NOMO-1 treated with DMSO at 0.1 percent for 48 hours (cell line): Measurements from ENCODE around the gene EYA2.
A peak's percentile ranks its signal among the peaks of the same experiment; 100 is the strongest.

Experiments used
- DNase-seq: peaks from one replicate; lab custom pipeline; 2025; ENCODE audit not compliant: unreplicated experiment; lab: John Stamatoyannopoulos, UW

Gene EYA2

DNA sequence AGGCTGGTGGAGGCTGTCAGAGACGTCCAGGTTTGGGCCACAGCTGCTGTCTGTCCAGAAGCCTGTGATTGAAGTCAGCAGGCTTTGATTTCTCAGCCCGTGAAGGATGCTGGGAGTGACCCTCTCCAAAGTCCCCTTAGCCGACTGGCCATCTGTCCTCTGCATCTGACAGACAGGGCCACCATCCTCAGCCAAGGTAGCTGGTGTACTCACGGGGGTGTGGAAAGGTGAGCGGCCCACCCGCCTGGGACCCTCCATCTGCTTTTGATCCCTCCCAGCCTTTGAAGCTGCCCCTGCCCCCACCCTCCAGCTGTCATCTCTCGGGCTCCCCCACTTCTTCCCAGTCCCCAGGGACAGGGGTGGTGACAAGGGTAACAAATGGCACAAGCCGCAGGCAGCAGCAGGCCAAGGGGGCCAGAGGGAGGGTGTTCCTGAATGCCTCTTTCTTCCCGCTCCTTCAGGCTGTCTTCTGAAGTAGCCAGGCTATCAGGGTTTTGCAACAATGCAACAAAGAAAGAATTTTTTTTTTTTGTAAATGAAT, 84.4 kb downstream of the EYA2 start:
- DNase-seq: no peak

DNA sequence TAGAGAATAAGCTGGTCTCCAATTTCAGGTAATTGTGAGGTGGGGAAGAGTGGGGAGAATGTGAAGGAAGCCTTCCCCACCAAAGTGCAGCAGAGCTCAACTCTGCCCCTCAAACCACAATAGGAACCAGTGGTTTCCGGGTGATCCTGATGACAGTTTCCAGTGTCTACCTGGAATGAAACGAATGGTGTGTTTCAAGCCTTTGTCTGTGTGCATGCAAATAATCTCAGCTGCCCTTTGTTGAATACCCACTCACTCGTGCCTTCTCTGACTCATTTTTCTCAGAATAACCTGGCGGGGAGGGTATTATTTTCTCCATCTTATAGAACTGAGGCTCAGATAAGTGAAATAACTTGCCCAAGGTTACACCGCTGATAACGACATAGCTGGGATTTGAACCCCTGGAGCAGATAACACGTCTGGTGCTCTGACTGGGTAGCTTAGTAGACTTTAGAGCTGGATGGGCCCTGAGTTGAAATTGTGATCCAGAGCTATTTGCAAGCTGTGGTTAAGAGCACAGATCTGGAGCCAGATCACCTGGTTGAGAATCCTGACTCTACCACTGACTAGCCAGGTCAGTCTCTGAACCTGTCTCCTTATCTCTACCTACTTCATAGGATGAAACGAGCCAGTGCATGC, 85.1 kb downstream of the EYA2 start:
- DNase-seq: no peak

GRCh38 chr20:46981184-46981583, 86.5 kb downstream of the EYA2 start:
- DNase-seq: no peak

DNA sequence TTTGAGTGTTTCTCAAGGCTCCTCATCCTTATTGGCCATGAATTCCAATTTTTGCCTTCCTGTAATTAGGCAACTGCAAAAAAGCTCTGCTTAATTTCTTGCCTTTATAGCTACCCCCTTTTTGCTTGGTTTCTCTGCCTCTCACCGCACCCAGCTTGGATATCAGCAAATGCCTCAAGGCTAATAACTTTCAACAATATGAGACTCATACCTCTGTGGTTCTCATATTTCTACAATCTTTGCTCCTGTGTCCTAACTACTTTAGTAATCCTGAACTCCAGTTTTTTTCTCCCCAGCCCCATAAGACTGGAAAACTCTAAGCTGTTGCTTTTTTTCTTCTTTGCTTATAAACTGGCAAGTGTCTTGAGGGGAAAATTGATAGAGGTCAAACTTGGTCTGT, 88.8 kb downstream of the EYA2 start:
- no peak for DNase-seq

GRCh38 chr20:46984405-46984804, 89.8 kb downstream of the EYA2 start:
- DNase-seq: no peak

GRCh38 chr20:46985250-46985649, 90.6 kb downstream of the EYA2 start:
- DNase-seq: no peak

DNA sequence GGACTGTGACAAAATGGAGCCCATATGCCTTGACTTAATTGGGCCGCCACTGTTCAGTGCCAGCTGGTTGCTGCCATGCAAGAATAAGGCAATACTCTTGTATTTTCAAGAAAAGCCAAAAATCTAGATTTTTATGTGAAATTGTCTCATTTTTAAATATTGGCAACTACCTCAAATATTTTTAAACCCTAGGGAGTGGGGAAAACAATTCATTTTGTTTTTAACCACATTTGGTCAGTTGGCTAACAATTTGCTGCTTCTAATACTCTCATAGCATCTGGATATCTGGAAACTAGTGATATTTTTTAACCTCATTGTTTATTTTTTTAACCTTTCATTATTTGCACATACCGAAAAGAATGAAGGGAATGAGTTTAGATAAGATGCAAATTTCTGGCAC, 91.0 kb downstream of the EYA2 start:
- no peak for DNase-seq

GRCh38 chr20:46987001-46987400, 92.4 kb downstream of the EYA2 start:
- no peak for DNase-seq

DNA sequence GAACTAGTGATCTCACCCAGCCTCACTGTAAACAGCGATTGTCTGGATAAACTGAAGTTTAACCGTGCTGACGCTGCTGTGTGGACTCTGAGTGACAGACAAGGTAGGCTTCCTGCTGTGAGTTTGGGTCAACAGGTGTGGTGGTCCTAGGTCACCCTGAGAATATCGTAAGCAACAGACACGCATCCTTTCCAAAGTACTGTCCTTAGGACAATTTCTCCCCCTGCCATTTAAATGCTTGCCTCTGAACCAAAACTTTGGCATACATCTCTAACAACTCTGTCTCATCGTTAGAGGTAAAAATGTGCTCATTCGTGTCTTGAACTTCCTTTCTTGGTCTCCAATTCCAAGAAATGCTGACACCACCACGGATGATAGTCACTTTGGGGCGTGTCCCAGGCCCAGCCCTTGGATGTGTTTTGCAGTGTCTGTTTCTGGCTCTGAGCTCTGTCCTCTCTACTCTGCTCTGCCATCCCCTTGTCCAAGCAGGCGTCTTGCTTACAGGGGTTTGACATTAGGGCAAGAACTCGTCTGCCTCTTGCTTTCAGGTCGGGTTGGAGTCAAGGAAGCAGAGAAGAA, 95.5 kb downstream of the EYA2 start:
- DNase-seq: no peak

DNA sequence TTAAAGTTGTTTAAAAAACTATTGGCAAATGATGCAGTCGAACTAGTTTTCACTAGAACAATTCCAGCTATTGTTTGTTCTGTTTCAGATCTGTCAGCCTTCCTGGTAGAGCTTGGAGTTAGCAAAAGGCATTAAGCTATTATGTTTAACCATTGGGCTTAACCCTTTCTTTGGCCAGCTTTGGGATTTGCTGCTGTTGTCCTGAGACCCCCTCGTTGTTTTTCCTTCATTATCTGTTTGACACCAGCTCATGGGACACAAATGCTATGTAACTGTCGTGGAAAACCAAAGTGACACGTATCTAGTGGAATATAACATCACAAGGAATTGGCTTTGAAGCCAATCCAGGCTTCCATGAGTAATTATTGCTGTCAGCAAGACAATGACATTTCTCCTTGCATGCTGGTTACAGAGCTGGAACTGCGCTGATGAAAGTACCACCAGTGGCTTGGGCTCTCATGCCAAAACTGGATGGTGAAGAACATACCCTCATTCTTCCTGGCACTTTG, 96.0 kb downstream of the EYA2 start:
- DNase-seq: no peak

DNA sequence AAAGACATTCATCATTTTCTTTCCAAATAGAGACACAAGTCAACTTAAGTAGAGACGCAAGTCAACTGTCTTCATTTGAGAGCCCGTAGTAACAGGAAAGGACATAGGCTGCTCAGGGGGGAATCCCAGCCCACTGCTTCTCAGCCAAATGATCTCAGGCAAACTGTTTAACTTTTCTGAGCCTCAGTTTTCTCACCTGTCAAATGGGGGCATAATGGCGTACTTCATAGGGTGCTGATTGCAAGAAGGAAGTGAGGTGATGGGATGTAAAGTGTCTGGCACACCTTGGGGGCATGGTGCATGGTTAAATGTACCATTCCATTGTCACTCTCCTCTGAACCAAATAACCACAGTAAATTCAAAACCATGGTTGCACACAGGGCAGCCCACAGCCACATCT, 96.5 kb downstream of the EYA2 start:
- no peak for DNase-seq

- no peak for DNase-seq
These were observed 97.4 kb downstream of the EYA2 start for GRCh38 chr20:46991880-46992639.

- DNase-seq: no peak
These were observed 98.0 kb downstream of the EYA2 start for GRCh38 chr20:46992640-46993035.

- DNase-seq: no peak
These were observed 98.9 kb downstream of the EYA2 start for GRCh38 chr20:46993465-46994095.

- peak; percentile 10 for DNase-seq
These were observed 99.7 kb downstream of the EYA2 start for GRCh38 chr20:46994341-46994740.

DNA sequence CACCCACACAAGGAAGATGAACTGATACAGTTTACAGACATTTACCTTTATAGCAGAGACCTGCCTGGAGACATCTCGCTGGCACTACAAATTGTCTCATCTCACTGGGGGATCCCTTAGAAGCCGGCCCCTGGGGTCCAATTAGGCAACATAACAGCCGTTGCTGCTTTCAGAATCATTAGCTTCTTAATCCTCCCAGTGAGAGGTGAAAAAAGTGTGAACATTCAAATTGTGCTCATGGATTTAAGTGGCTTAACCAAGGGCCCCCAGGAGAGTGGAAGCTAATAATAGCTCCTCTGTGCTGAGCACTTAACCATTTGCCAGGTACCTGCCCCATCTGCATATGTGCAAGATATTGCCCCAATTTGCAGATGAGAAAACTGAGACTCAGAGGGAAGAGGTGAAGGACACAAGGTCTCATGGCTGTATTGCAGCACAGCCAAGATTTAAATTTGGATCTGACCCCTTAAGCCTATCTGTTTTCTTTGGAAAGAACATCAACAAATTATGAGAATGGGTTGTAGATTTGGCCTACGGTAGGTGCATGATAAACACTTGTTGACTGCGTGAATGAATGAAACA, 101.0 kb downstream of the EYA2 start:
- no peak for DNase-seq

DNA sequence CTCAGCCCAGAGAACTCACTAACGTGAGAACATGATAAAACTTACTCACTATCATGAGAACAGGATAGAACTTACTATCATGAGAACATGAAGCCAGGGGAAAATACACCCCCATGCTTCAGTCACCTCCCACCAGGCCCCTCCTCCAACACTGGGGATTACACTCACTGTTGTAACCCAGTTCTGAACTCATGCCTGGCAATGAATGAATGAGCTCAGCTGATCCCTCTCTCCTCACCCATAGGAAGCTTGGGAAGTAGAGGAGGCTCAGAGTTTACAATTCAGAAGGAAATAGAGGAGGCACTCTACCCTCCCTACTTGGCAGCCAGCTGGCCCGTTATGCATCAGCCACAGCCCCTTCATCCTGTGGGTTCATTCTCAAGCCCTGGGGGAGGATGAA, 102.5 kb downstream of the EYA2 start:
- DNase-seq: no peak

DNA sequence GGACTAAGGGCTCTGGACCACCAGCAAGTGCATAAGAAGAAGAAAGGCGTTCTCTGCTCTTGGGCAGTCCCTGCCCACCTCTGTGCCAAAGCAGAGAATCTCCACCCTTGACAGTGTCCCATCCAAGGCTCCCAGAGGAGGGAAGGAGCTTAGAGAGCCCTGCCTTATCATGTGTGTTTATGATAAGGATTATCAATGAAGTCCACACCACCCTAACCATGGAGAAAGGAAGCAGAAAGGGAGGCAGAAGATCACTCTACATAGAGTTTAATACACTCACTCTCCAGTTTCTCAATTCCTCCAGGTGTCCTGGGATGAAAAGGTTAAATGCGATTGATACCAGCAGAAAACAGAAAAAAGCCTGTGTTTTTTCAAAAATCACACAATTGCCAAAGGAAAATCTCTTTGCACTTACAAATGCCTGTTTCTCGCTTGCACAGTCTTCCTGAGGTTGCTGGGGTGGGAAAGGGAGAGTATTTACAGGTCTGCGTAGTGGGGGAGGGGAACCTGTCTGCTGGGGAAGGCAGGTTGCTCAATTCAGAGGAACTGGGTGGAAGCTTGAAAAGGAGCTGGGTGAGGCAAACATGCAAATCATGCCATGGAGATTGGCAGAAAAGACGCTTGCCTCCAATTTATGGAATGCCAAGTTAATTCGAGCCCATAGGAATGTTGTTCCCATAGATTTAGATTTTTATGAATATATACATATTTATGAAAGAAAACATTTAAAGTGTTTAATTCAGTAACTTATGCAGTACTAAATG, 104.0 kb downstream of the EYA2 start:
- DNase-seq: peak; percentile 15

- no peak for DNase-seq
These were observed 105.3 kb downstream of the EYA2 start for GRCh38 chr20:46999801-47000465.

GRCh38 chr20:47003223-47003622, 108.6 kb downstream of the EYA2 start:
- DNase-seq: no peak
